Activated B cell treated with CpG ODN at 0.5 μM for 24 hours (primary cell): Measurements from ENCODE around the gene COL4A4. TPM values are rescaled to one million over a fixed set of nuclear protein-coding genes. Genes with fewer than 3 reads are reported as not detected.

Experiments
- ATAC-seq: fragments of 200-7000 bp; cut with Tn5 transposase; one replicate; pipeline ENCODE4 v1.10.0; 2021; ENCODE audit warnings: low read depth, mild to moderate bottlenecking, moderate library complexity
- CTCF ChIA-PET: fragments of 350-600 bp; sonication (Branson Sonifier 250); formaldehyde crosslinking; loops from one replicate; lab custom pipeline; 2021; ENCODE audit warnings: antibody characterized with exemption; lab: Charles Lee
- POLR2A ChIA-PET: fragments of 350-600 bp; sonication (Branson Sonifier 250); formaldehyde crosslinking; loops from one replicate; lab custom pipeline; 2021; ENCODE audit warnings: antibody characterized with exemption; lab: Charles Lee
- DNase-seq: peaks from one replicate; pipeline ENCODE4 v3.0.0; 2022
- H3K27ac Mint-ChIP-seq: one replicate; pipeline ENCODE4 v1.8.0; 2020; ENCODE audit warnings: mixed read lengths
- H3K27me3 Mint-ChIP-seq: one replicate; pipeline ENCODE4 v1.8.0; 2021; ENCODE audit warnings: mixed read lengths
- H3K36me3 Mint-ChIP-seq: one replicate; pipeline ENCODE4 v1.8.0; 2021; ENCODE audit warnings: low read depth, mixed read lengths
- H3K4me1 Mint-ChIP-seq: one replicate; pipeline ENCODE4 v1.8.0; 2021; ENCODE audit warnings: mixed read lengths
- H3K4me3 Mint-ChIP-seq: one replicate; pipeline ENCODE4 v1.8.0; 2020; ENCODE audit warnings: mild to moderate bottlenecking, mixed read lengths
- H3K9me3 Mint-ChIP-seq: one replicate; pipeline ENCODE4 v1.8.0; 2020; ENCODE audit warnings: mixed read lengths
- CTCF ChIP-seq: fragments of 200-600 bp; IDR thresholded peaks from one replicate; pipeline ENCODE4 v1.8.0; 2022; ENCODE audit warnings: antibody characterized with exemption, mild to moderate bottlenecking
- intact Hi-C: fragments of 100-400 bp; cut with micrococcal nuclease; formaldehyde crosslinking; loops from one replicate; pipeline ENCODE4 v1.15.1; 2024
- total RNA-seq: library from RNA; stranded (reverse); gene quantifications from 2 replicates; pipeline ENCODE4 v1.2.3, GENCODE V29; 2022

The COL4A4 gene
- total RNA-seq, 1 donor from 2014 or later = 10.9 TPM

DNA sequence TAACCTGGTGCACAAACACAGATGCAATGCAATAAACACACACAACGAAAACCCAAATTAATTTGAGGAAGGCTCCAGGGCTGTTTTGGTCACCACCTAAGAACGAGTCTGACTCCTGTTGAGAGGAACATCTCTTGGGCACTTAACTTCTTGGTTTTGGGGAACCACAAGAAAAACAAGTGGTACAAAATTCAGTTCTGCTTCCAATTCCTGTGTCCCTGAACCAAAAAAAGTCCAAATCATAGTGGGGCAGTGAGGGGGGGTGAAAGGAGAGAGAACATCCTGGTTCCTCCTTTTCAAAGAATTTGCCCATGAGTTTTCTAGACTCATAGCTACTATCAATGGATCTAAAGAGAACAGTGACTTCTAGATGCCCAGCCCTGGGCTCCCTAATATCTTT lies 143.6 kb downstream of the COL4A4 start:
- H3K9me3 Mint-ChIP-seq = no peaks in the 10 kb centered on the region
- no peaks in the 10 kb centered on the region for H3K4me1 Mint-ChIP-seq
- intact Hi-C loops = no loop called here
- H3K27me3 Mint-ChIP-seq = no peaks in the 10 kb centered on the region
- ChIA-PET CTCF (no interaction called here), POLR2A (no interaction called here)
- H3K27ac Mint-ChIP-seq = no peak overlapping the region
- no peak for DNase-seq
- no peak overlapping the region for H3K4me3 Mint-ChIP-seq
- no peak for ATAC-seq
- no peak for TF ChIP-seq CTCF
- peaks cover 33% of the 10 kb centered on the region for H3K36me3 Mint-ChIP-seq

DNA sequence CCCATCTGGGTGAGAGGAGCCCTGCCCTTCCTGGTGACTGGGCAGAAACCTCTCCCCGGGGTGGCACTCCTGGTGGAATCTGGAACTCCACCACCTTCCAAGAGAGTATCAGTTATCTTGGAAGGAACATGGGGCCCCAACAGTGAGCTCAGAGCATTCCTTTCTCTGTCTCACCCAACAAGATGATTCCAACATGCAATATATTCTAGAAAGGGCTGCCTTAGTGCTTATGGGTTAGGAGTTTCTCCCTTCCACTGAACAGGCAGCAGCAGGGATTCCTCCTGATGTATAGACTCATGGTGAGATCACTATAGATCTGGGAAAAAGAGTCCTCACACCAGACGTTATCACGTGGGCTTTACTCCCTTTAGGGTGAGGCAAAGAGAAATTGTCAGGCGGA lies 147.1 kb downstream of the COL4A4 start:
- no peak for TF ChIP-seq CTCF
- peaks cover 23% of the 10 kb centered on the region for H3K36me3 Mint-ChIP-seq
- no peak for DNase-seq
- intact Hi-C loops = no loop called here
- no peaks in the 10 kb centered on the region for H3K4me1 Mint-ChIP-seq
- ATAC-seq = no peak
- no peaks in the 10 kb centered on the region for H3K9me3 Mint-ChIP-seq
- ChIA-PET POLR2A (no interaction called here), CTCF (no interaction called here)
- no peaks in the 10 kb centered on the region for H3K27me3 Mint-ChIP-seq
- H3K4me3 Mint-ChIP-seq = no peak overlapping the region
- no peak overlapping the region for H3K27ac Mint-ChIP-seq

GRCh38 chr2:227013881-227014280 lies 150.1 kb downstream of the COL4A4 start:
- no peak for DNase-seq
- ChIA-PET CTCF (interaction anchor here (0.5 kb wide), 1 partner anchor 117 kb away, joined by 3 read pairs; no protein-coding TSS in a partner anchor), POLR2A (no interaction called here)
- Mint-ChIP-seq H3K27ac (no peak overlapping the region), H3K36me3 (peaks cover 11% of the 10 kb centered on the region), H3K9me3 (no peaks in the 10 kb centered on the region), H3K27me3 (no peaks in the 10 kb centered on the region), H3K4me1 (no peaks in the 10 kb centered on the region), H3K4me3 (no peak overlapping the region)
- no peak for ATAC-seq
- TF ChIP-seq CTCF = no peak
- intact Hi-C loops = no loop called here

DNA sequence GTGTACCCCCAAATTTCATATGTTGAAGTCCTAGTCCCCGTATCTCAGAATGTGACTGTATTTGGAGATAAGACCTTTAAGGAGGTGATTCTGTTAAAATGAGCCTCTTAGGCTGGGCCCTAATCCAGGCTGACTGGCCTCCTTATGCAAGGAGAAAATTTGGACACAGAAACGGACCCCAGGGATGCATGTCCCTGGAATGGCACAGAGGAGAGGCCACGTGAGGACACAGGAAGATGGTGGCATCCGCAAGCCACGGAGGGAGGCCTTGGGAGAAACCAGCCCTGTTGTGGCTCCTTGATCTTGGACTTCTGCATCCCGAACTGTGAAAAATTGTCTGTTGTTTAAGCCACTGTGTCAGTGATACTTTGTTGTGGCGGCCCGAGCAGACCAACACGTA lies 150.7 kb downstream of the COL4A4 start:
- no peak for TF ChIP-seq CTCF
- Mint-ChIP-seq H3K27ac (no peak overlapping the region), H3K36me3 (peaks cover 13% of the 10 kb centered on the region), H3K4me1 (no peaks in the 10 kb centered on the region), H3K4me3 (no peak overlapping the region), H3K27me3 (no peaks in the 10 kb centered on the region), H3K9me3 (no peaks in the 10 kb centered on the region)
- DNase-seq = no peak
- intact Hi-C loops = no loop called here
- CTCF ChIA-PET = interaction anchor here (0.5 kb wide), 1 partner anchor 118 kb away, joined by 3 read pairs; no protein-coding TSS in a partner anchor
- no peak for ATAC-seq
- POLR2A ChIA-PET = no interaction called here

GRCh38 chr2:227010433-227010832 lies 153.6 kb downstream of the COL4A4 start:
- no peaks in the 10 kb centered on the region for H3K4me1 Mint-ChIP-seq
- ATAC-seq = no peak
- no peak for DNase-seq
- peaks cover 15% of the 10 kb centered on the region for H3K36me3 Mint-ChIP-seq
- no peak overlapping the region for H3K4me3 Mint-ChIP-seq
- intact Hi-C loops = no loop called here
- H3K27me3 Mint-ChIP-seq = no peaks in the 10 kb centered on the region
- CTCF ChIA-PET = no interaction called here
- TF ChIP-seq CTCF = no peak
- H3K9me3 Mint-ChIP-seq = no peaks in the 10 kb centered on the region
- POLR2A ChIA-PET = no interaction called here
- H3K27ac Mint-ChIP-seq = no peak overlapping the region
